Fibroblast of skin of right biceps (primary cell): ENCODE measurements around the gene DMAC1.

Source experiments
- DNase-seq: peaks from one replicate; pipeline ENCODE4 v3.0.0-alpha.2; 2013

DMAC1 gene

GRCh38 chr9:7799234-7799943, at the start of gene DMAC1:
TSS of gene DMAC1 (minus strand) at chr9:7799778. CDS start at chr9:7799734, 44 bp downstream.
- peak; percentile 90 for DNase-seq

GRCh38 chr9:7849362-7849761, 49.8 kb upstream of the DMAC1 start:
- DNase-seq: no peak

- no peak for DNase-seq
Observed at GRCh38 chr9:7848498-7848897, 48.9 kb upstream of the DMAC1 start.

GRCh38 chr9:7844242-7844641, 44.7 kb upstream of the DMAC1 start:
- DNase-seq: peak; percentile 20

- no peak for DNase-seq
Observed at GRCh38 chr9:7841831-7842230, 42.3 kb upstream of the DMAC1 start.

- no peak for DNase-seq
Observed at GRCh38 chr9:7834531-7834930, 35.0 kb upstream of the DMAC1 start.

- DNase-seq: no peak
Observed at GRCh38 chr9:7828334-7828733, 28.8 kb upstream of the DMAC1 start.

GRCh38 chr9:7827792-7828191, 28.2 kb upstream of the DMAC1 start:
- no peak for DNase-seq

- no peak for DNase-seq
Observed at GRCh38 chr9:7827056-7827455, 27.5 kb upstream of the DMAC1 start.

GRCh38 chr9:7823651-7824050, 24.1 kb upstream of the DMAC1 start:
- no peak for DNase-seq

- DNase-seq: no peak
Observed at GRCh38 chr9:7819984-7820383, 20.4 kb upstream of the DMAC1 start.

- no peak for DNase-seq
Observed at GRCh38 chr9:7816021-7816420, 16.4 kb upstream of the DMAC1 start.

- DNase-seq: no peak
Observed at GRCh38 chr9:7813030-7813429, 13.5 kb upstream of the DMAC1 start.

- DNase-seq: no peak
Observed at GRCh38 chr9:7811677-7812076, 12.1 kb upstream of the DMAC1 start.

GRCh38 chr9:7802666-7803065, 3.1 kb upstream of the DMAC1 start:
- peak; percentile 51 for DNase-seq

GRCh38 chr9:7799944-7800285, 337 bp upstream of the DMAC1 start:
- no peak for DNase-seq

- no peak for DNase-seq
Observed at GRCh38 chr9:7794196-7794595, 5.4 kb downstream of the DMAC1 start.

GRCh38 chr9:7791394-7791793, 8.2 kb downstream of the DMAC1 start:
- no peak for DNase-seq

- no peak for DNase-seq
Observed at GRCh38 chr9:7790819-7791182, 8.8 kb downstream of the DMAC1 start.

- DNase-seq: no peak
Observed at GRCh38 chr9:7790022-7790818, 9.4 kb downstream of the DMAC1 start.

- DNase-seq: no peak
Observed at GRCh38 chr9:7788772-7789171, 10.8 kb downstream of the DMAC1 start.

GRCh38 chr9:7785813-7786212, 13.8 kb downstream of the DMAC1 start:
- no peak for DNase-seq

- DNase-seq: no peak
Observed at GRCh38 chr9:7784472-7784871, 15.1 kb downstream of the DMAC1 start.

- no peak for DNase-seq
Observed at GRCh38 chr9:7783635-7784063, 15.9 kb downstream of the DMAC1 start.
